Endothelial cell of umbilical vein (primary cell): ENCODE results near the gene ARF6. TPM values are rescaled to one million over a fixed set of nuclear protein-coding genes. Genes with fewer than 3 reads are reported as not detected.
"Not testable (repeated sequence)": the region's sequence is repeated elsewhere in the genome, so short reads cannot be mapped to it uniquely, and the experiment has no call there.

Experiments
- BruUV-seq: library from RNA; stranded (reverse); fragments of 400-500 nt; replicated peaks from 2 replicates; lab custom pipeline; 2021; lab: Mats Ljungman, UMichigan
- CTCF ChIA-PET: fragments of 300-600, 350-600 bp; sonication (Branson Sonifier 250); formaldehyde crosslinking; loops from one replicate; lab custom pipeline; 2021; ENCODE audit warnings: antibody characterized with exemption, inconsistent platforms; lab: Charles Lee
- POLR2A ChIA-PET: fragments of 300-600, 350-600 bp; sonication (Branson Sonifier 250); formaldehyde crosslinking; loops from one replicate; lab custom pipeline; 2021; ENCODE audit warnings: antibody characterized with exemption, inconsistent platforms; lab: Charles Lee
- DNase-seq: peaks from one replicate; pipeline ENCODE4 v3.0.0-alpha.2; 2011; ENCODE audit warnings: low read depth, low spot score
- FAIRE-seq: peaks from 2 replicates; lab custom pipeline; 2011; peaks lifted over from hg19 to GRCh38; lab: Jason Lieb, UNC
- H2AFZ ChIP-seq: 2 replicates; pipeline ENCODE4 v1.6.0; 2012; ENCODE audit warnings: low read depth, low read length, control low read depth, inconsistent platforms
- H3K27ac ChIP-seq: 2 replicates; pipeline ENCODE4 v1.5.1; 2011; ENCODE audit warnings: low read depth, mild to moderate bottlenecking, control low read depth, low read length, moderate library complexity; ENCODE audit not compliant: insufficient read depth
- H3K27me3 ChIP-seq, 2 experiments: 2 replicates each; pipeline versions ENCODE4 v1.6.0 to v1.6.1; 2011; ENCODE audit warnings: low read length in 2 of 2, mixed read lengths in 1 of 2; ENCODE audit not compliant: control insufficient read depth in 2 of 2, insufficient read depth in 2 of 2
- H3K36me3 ChIP-seq, 2 experiments: 2 replicates in 1 of 2; 3 replicates in 1 of 2; pipeline ENCODE4 v1.5.1; 2011; ENCODE audit warnings: low read length in 2 of 2, mild to moderate bottlenecking in 1 of 2, moderate library complexity in 1 of 2; ENCODE audit not compliant: control insufficient read depth in 2 of 2, insufficient read depth in 2 of 2; ENCODE audit errors: extremely low read depth in 1 of 2
- H3K4me1 ChIP-seq: 3 replicates; pipeline ENCODE4 v1.5.1; 2011; ENCODE audit warnings: mild to moderate bottlenecking, low read length; ENCODE audit not compliant: control insufficient read depth, insufficient read depth; ENCODE audit errors: extremely low read depth
- H3K4me2 ChIP-seq: 2 replicates; pipeline ENCODE4 v1.6.1; 2011; ENCODE audit warnings: low read length, control low read depth, mixed read lengths; ENCODE audit not compliant: insufficient read depth
- H3K4me3 ChIP-seq, 3 experiments: fragments of 200-600 bp in 1 of 3; sonication (generic), shearing (Covaris generic) in 1 of 3; replicated peaks in 1 of 3; 2 replicates each; pipeline ENCODE4 v1.5.1; 2011 to 2016; ENCODE audit warnings: control low read depth in 3 of 3, low read length in 3 of 3, mild to moderate bottlenecking in 2 of 3, inconsistent platforms in 1 of 3, low read depth in 1 of 3, moderate library complexity in 1 of 3; ENCODE audit not compliant: insufficient read depth in 1 of 3
- H3K79me2 ChIP-seq: 2 replicates; pipeline ENCODE4 v1.6.0; 2012; ENCODE audit warnings: low read length, inconsistent platforms; ENCODE audit not compliant: control insufficient read depth, insufficient read depth
- H3K9ac ChIP-seq: replicated peaks from 2 replicates; pipeline ENCODE3; 2011; ENCODE audit warnings: low read length, control low read depth; ENCODE audit not compliant: insufficient read depth; ENCODE audit errors: extremely low read depth
- H3K9me1 ChIP-seq: replicated peaks from 3 replicates; pipeline ENCODE4 v1.6.0; 2011; ENCODE audit warnings: mild to moderate bottlenecking, low read length; ENCODE audit not compliant: control insufficient read depth, insufficient read depth; ENCODE audit errors: extremely low read depth
- H3K9me3 ChIP-seq: replicated peaks from 2 replicates; pipeline ENCODE4 v1.5.1; 2012; ENCODE audit warnings: low read length, inconsistent platforms; ENCODE audit not compliant: control insufficient read depth, insufficient read depth
- H4K20me1 ChIP-seq: replicated peaks from 2 replicates; pipeline ENCODE3; 2011; ENCODE audit warnings: mild to moderate bottlenecking, low read length; ENCODE audit not compliant: control insufficient read depth, insufficient read depth; ENCODE audit errors: extremely low read depth
- dilution Hi-C: fragments of 300-500 bp; cut with MboI; formaldehyde crosslinking; loops from one replicate; pipeline ENCODE4 v1.15.0; 2019; ENCODE audit warnings: low sequenced_read_pairs; ENCODE audit not compliant: extremely low pct_ligation_motif_present
- intact Hi-C: fragments of 100-400 bp; cut with micrococcal nuclease; formaldehyde crosslinking; loops from one replicate; pipeline ENCODE4 v1.10.0; 2022
- polyA plus RNA-seq, 4 experiments: library from polyadenylated mRNA; depleted of rRNA in 3 of 4; stranded (reverse) in 3 of 4; unstranded in 1 of 4; fragments of >200 nt; gene quantifications; 2 replicates each; pipeline versions ENCODE4 v1.2.1 to v1.2.3, GENCODE V29; 2011 to 2012; ENCODE audit warnings: missing spikeins in 1 of 4
- total RNA-seq: library from RNA; stranded (reverse); gene quantifications from 2 replicates; pipeline ENCODE4 v1.2.3, GENCODE V29; 2021

The ARF6 gene
- total and polyA plus RNA-seq, 2 donors (not counting 3 experiments of a cell fraction or from before 2014, with no cell fraction given) = 21.7 to 73.6 TPM

GRCh38 chr14:49936246-49936645 lies 43.4 kb downstream of the ARF6 start:
- H3K4me1 ChIP-seq, FAIRE-seq, BruUV-seq, H3K9me1 ChIP-seq, H3K27me3 ChIP-seq, CTCF ChIA-PET, H3K27ac ChIP-seq, H3K4me3 ChIP-seq, H3K36me3 ChIP-seq, H3K4me2 ChIP-seq, H3K9me3 ChIP-seq, POLR2A ChIA-PET, H3K79me2 ChIP-seq, dilution Hi-C loops, H2AFZ ChIP-seq, intact Hi-C loops, H4K20me1 ChIP-seq, H3K9ac ChIP-seq, DNase-seq: not testable (repeated sequence)

GRCh38 chr14:49936882-49937281 lies 44.0 kb downstream of the ARF6 start:
- H3K36me3 ChIP-seq, dilution Hi-C loops, H3K9me3 ChIP-seq, FAIRE-seq, H4K20me1 ChIP-seq, H3K27me3 ChIP-seq, H2AFZ ChIP-seq, CTCF ChIA-PET, intact Hi-C loops, H3K4me3 ChIP-seq, DNase-seq, POLR2A ChIA-PET, H3K27ac ChIP-seq, BruUV-seq, H3K4me1 ChIP-seq, H3K4me2 ChIP-seq, H3K9ac ChIP-seq, H3K79me2 ChIP-seq, H3K9me1 ChIP-seq: not testable (repeated sequence)

GRCh38 chr14:49939215-49939614 lies 46.3 kb downstream of the ARF6 start:
- BruUV-seq, H3K9me3 ChIP-seq, H3K4me2 ChIP-seq, H2AFZ ChIP-seq, H3K4me3 ChIP-seq, intact Hi-C loops, POLR2A ChIA-PET, H3K79me2 ChIP-seq, H3K27ac ChIP-seq, FAIRE-seq, H3K4me1 ChIP-seq, H3K36me3 ChIP-seq, H3K9me1 ChIP-seq, H4K20me1 ChIP-seq, DNase-seq, H3K27me3 ChIP-seq, H3K9ac ChIP-seq, dilution Hi-C loops: not testable (repeated sequence)
- CTCF ChIA-PET = interaction anchor here (0.8 to 1.1 kb wide), 2 partner anchors 12 to 13 kb away, joined by 3 to 4 read pairs; no protein-coding TSS in a partner anchor
